Naive B cell (primary cell): Measurements from ENCODE around the gene SYVN1. TPM values are rescaled to one million over a fixed set of nuclear protein-coding genes. Genes with fewer than 3 reads are reported as not detected.

Experiments used
- ATAC-seq, 2 donors: fragments of 150-1000 bp; cut with Tn5 transposase; 2 replicates each; pipeline ENCODE4 v1.10.0; 2021; ENCODE audit warnings: low read depth in 2 of 2, mild to moderate bottlenecking in 2 of 2, moderate library complexity in 2 of 2
- DNase-seq: peaks from one replicate; pipeline ENCODE4 v3.0.0; 2022
- H3K27ac Mint-ChIP-seq, 6 donors: one replicate each; pipeline ENCODE4 v1.8.0; 2020 to 2022; ENCODE audit warnings: mild to moderate bottlenecking in 6 of 6, mixed read lengths in 6 of 6, moderate library complexity in 5 of 6, inconsistent platforms in 2 of 6
- H3K27me3 Mint-ChIP-seq, 3 donors: one replicate each; pipeline ENCODE4 v1.8.0; 2021 to 2022; ENCODE audit warnings: mixed read lengths in 3 of 3, mild to moderate bottlenecking in 1 of 3
- H3K36me3 Mint-ChIP-seq, 2 donors: one replicate each; pipeline ENCODE4 v1.8.0; 2020 to 2022; ENCODE audit warnings: mixed read lengths in 2 of 2, inconsistent platforms in 1 of 2, mild to moderate bottlenecking in 1 of 2
- H3K4me1 Mint-ChIP-seq, 3 donors: one replicate each; pipeline ENCODE4 v1.8.0; 2020 to 2022; ENCODE audit warnings: mixed read lengths in 3 of 3, inconsistent platforms in 1 of 3, mild to moderate bottlenecking in 1 of 3, moderate library complexity in 1 of 3
- H3K4me3 Mint-ChIP-seq, 8 donors: one replicate each; pipeline ENCODE4 v1.8.0; 2020 to 2022; ENCODE audit warnings: mild to moderate bottlenecking in 8 of 8, mixed read lengths in 8 of 8, moderate library complexity in 8 of 8, inconsistent platforms in 2 of 8
- H3K9me3 Mint-ChIP-seq, 7 donors: one replicate each; pipeline ENCODE4 v1.8.0; 2020 to 2022; ENCODE audit warnings: mixed read lengths in 7 of 7, mild to moderate bottlenecking in 5 of 7, inconsistent platforms in 2 of 7, moderate library complexity in 1 of 7
- polyA plus RNA-seq, 6 donors: library from polyadenylated mRNA; unstranded; fragments of 300-500 nt; fragmentation: Illumina TruSeq; gene quantifications; one replicate each; pipeline ENCODE4 v1.2.3, GENCODE V29; 2021; ENCODE audit warnings: low read depth in 6 of 6

Gene SYVN1
- polyA plus RNA-seq, 6 donors from 2014 or later, result 21.4 to 86.9 (median 43.5) TPM

- H3K36me3 Mint-ChIP-seq, result no peaks in the 10 kb centered on the region
- H3K27ac Mint-ChIP-seq, result peak overlapping the region in 1 of 6 donors; percentile 4
- ATAC-seq (no peak), DNase-seq (no peak)
- H3K4me3 Mint-ChIP-seq, result no peak overlapping the region
- H3K4me1 Mint-ChIP-seq, result peaks cover 18 to 32% (median 32%) of the 10 kb centered on the region in 3 donors
- no peaks in the 10 kb centered on the region for H3K27me3 Mint-ChIP-seq
- H3K9me3 Mint-ChIP-seq, result no peaks in the 10 kb centered on the region
Observed at GRCh38 chr11:65141896-65142494, 7.7 kb upstream of the SYVN1 start.

- H3K4me1 Mint-ChIP-seq, result peaks cover 38 to 50% (median 45%) of the 10 kb centered on the region in 3 donors
- ATAC-seq (no peak), DNase-seq (no peak)
- H3K36me3 Mint-ChIP-seq, result peaks cover 6 to 27% of the 10 kb centered on the region in 2 donors
- peak overlapping the region in 6 of 8 donors; percentile 47 to 100 (median 94) for H3K4me3 Mint-ChIP-seq
- no peaks in the 10 kb centered on the region for H3K27me3 Mint-ChIP-seq
- peak overlapping the region in 4 of 6 donors; percentile 5 to 97 (median 88) for H3K27ac Mint-ChIP-seq
- no peaks in the 10 kb centered on the region for H3K9me3 Mint-ChIP-seq
Observed at GRCh38 chr11:65136515-65137096, 2.3 kb upstream of the SYVN1 start.

GRCh38 chr11:65135633-65136145 lies 1.4 kb upstream of the SYVN1 start:
- DNase-seq (no peak), ATAC-seq (no peak)
- peaks cover 48 to 57% (median 55%) of the 10 kb centered on the region in 3 donors for H3K4me1 Mint-ChIP-seq
- peaks cover 6 to 27% of the 10 kb centered on the region in 2 donors for H3K36me3 Mint-ChIP-seq
- no peaks in the 10 kb centered on the region for H3K9me3 Mint-ChIP-seq
- H3K27ac Mint-ChIP-seq, result peak overlapping the region in 5 of 6 donors; percentile 97 to 100 (median 99)
- H3K4me3 Mint-ChIP-seq, result peak overlapping the region; percentile 91 to 100 (median 99)
- H3K27me3 Mint-ChIP-seq, result no peaks in the 10 kb centered on the region

GRCh38 chr11:65134952-65135632 lies 773 bp upstream of the SYVN1 start:
- peaks cover 52 to 63% (median 60%) of the 10 kb centered on the region in 3 donors for H3K4me1 Mint-ChIP-seq

GRCh38 chr11:65133724-65134123 lies 595 bp downstream of the SYVN1 start:
- H3K27ac Mint-ChIP-seq, result peak overlapping the region; percentile 97 to 100 (median 99)
- ATAC-seq (no peak), DNase-seq (no peak)
- H3K27me3 Mint-ChIP-seq, result no peaks in the 10 kb centered on the region
- H3K9me3 Mint-ChIP-seq, result no peaks in the 10 kb centered on the region
- peak overlapping the region; percentile 91 to 100 (median 99) for H3K4me3 Mint-ChIP-seq
- H3K36me3 Mint-ChIP-seq, result peaks cover 6 to 27% of the 10 kb centered on the region in 2 donors
- H3K4me1 Mint-ChIP-seq, result peaks cover 55 to 72% (median 71%) of the 10 kb centered on the region in 3 donors

More at GRCh38 chr11:65134952-65135632, 773 bp upstream of the SYVN1 start:
- peak; percentile 73 to 75 for ATAC-seq
- Mint-ChIP-seq H3K4me3 (peak overlapping the region; percentile 91 to 100 (median 99)), H3K27ac (peak overlapping the region; percentile 97 to 100 (median 100)), H3K36me3 (peaks cover 6 to 27% of the 10 kb centered on the region in 2 donors), H3K9me3 (no peaks in the 10 kb centered on the region), H3K27me3 (no peaks in the 10 kb centered on the region)
- peak; percentile 90 for DNase-seq

- ATAC-seq (no peak), DNase-seq (peak; percentile 68)
- peak overlapping the region; percentile 91 to 100 (median 99) for H3K4me3 Mint-ChIP-seq
- no peaks in the 10 kb centered on the region for H3K9me3 Mint-ChIP-seq
- H3K36me3 Mint-ChIP-seq, result peaks cover 6 to 27% of the 10 kb centered on the region in 2 donors
- H3K27me3 Mint-ChIP-seq, result no peaks in the 10 kb centered on the region
- H3K27ac Mint-ChIP-seq, result peak overlapping the region; percentile 97 to 100 (median 99)
- H3K4me1 Mint-ChIP-seq, result peaks cover 55 to 77% (median 71%) of the 10 kb centered on the region in 3 donors
Observed at GRCh38 chr11:65132988-65133700, 1.2 kb downstream of the SYVN1 start.

GRCh38 chr11:65132238-65132987 lies 1.9 kb downstream of the SYVN1 start:
- Mint-ChIP-seq H3K36me3 (peaks cover 6 to 27% of the 10 kb centered on the region in 2 donors), H3K9me3 (no peaks in the 10 kb centered on the region), H3K4me3 (peak overlapping the region; percentile 91 to 100 (median 99)), H3K27ac (peak overlapping the region; percentile 97 to 100 (median 99)), H3K27me3 (no peaks in the 10 kb centered on the region), H3K4me1 (peaks cover 56 to 74% (median 68%) of the 10 kb centered on the region in 3 donors)
- ATAC-seq (peak; percentile 55 to 57), DNase-seq (peak; percentile 83)

- Mint-ChIP-seq H3K27me3 (no peaks in the 10 kb centered on the region), H3K4me3 (peak overlapping the region; percentile 91 to 100 (median 99)), H3K9me3 (no peaks in the 10 kb centered on the region), H3K27ac (peak overlapping the region; percentile 97 to 100 (median 99)), H3K36me3 (peaks cover 6 to 27% of the 10 kb centered on the region in 2 donors), H3K4me1 (peaks cover 54 to 74% (median 64%) of the 10 kb centered on the region in 3 donors)
- ATAC-seq (no peak), DNase-seq (no peak)
Observed at GRCh38 chr11:65131895-65132237, 2.5 kb downstream of the SYVN1 start.

GRCh38 chr11:65131417-65131776 lies 2.9 kb downstream of the SYVN1 start:
- Mint-ChIP-seq H3K27me3 (no peaks in the 10 kb centered on the region), H3K36me3 (peaks cover 6 to 27% of the 10 kb centered on the region in 2 donors), H3K4me1 (peaks cover 50 to 75% (median 61%) of the 10 kb centered on the region in 3 donors), H3K27ac (peak overlapping the region in 4 of 6 donors; percentile 95 to 100 (median 98)), H3K4me3 (peak overlapping the region; percentile 91 to 100 (median 99)), H3K9me3 (no peaks in the 10 kb centered on the region)
- DNase-seq, result no peak
- no peak for ATAC-seq

- Mint-ChIP-seq H3K4me1 (peaks cover 45 to 71% (median 55%) of the 10 kb centered on the region in 3 donors), H3K4me3 (peak overlapping the region; percentile 91 to 100 (median 99)), H3K36me3 (peaks cover 6 to 27% of the 10 kb centered on the region in 2 donors), H3K27me3 (no peaks in the 10 kb centered on the region), H3K9me3 (no peaks in the 10 kb centered on the region), H3K27ac (peak overlapping the region in 5 of 6 donors; percentile 66 to 100 (median 95))
- ATAC-seq (no peak), DNase-seq (no peak)
Observed at GRCh38 chr11:65130631-65131416, 3.5 kb downstream of the SYVN1 start.

- Mint-ChIP-seq H3K27me3 (no peaks in the 10 kb centered on the region), H3K4me3 (peak overlapping the region; percentile 62 to 97 (median 82)), H3K27ac (peak overlapping the region in 5 of 6 donors; percentile 60 to 97 (median 90)), H3K4me1 (peaks cover 40 to 61% (median 47%) of the 10 kb centered on the region in 3 donors), H3K36me3 (peaks cover 6 to 27% of the 10 kb centered on the region in 2 donors), H3K9me3 (no peaks in the 10 kb centered on the region)
- ATAC-seq, result peak; percentile 15 to 19
- peak; percentile 44 for DNase-seq
Observed at GRCh38 chr11:65129649-65130441, 4.5 kb downstream of the SYVN1 start.
